H1 (cell line): ENCODE results near the gene SPATS2L. TPM values are rescaled to one million over a fixed set of nuclear protein-coding genes. Genes with fewer than 3 reads are reported as not detected.
A peak's percentile ranks its signal among the peaks of the same experiment; 100 is the strongest.

ENCODE experiments used
- CTCF ChIA-PET: fragments of 300-600 bp; sonication (Branson Sonifier 250); formaldehyde crosslinking; loops from one replicate; lab custom pipeline; 2021; ENCODE audit not compliant: partially characterized antibody; lab: Charles Lee
- POLR2A ChIA-PET: fragments of 300-600 bp; sonication (Branson Sonifier 250); formaldehyde crosslinking; loops from one replicate; lab custom pipeline; 2021; ENCODE audit warnings: inconsistent platforms; ENCODE audit not compliant: partially characterized antibody; lab: Charles Lee
- DNase-seq, 2 experiments: peaks; one replicate each; pipeline versions ENCODE4 v3.0.0 to v3.0.0-alpha.2; 2010 to 2022; ENCODE audit warnings: low spot score in 2 of 2, low read depth in 1 of 2, mixed read lengths in 1 of 2
- FAIRE-seq: peaks from 2 replicates; lab custom pipeline; 2011; peaks lifted over from hg19 to GRCh38; lab: Jason Lieb, UNC
- H2AFZ ChIP-seq: 2 replicates; pipeline ENCODE4 v1.8.1; 2012; ENCODE audit warnings: low read length, inconsistent platforms
- H2AK5ac ChIP-seq: 2 replicates; pipeline ENCODE4 v1.6.1; 2013; ENCODE audit warnings: low read depth, low read length
- H2BK120ac ChIP-seq: replicated peaks from 2 replicates; pipeline ENCODE3; 2013; ENCODE audit warnings: low read depth, low read length, inconsistent platforms
- H2BK12ac ChIP-seq: 2 replicates; pipeline ENCODE4 v1.6.1; 2013; ENCODE audit warnings: low read depth, low read length
- H2BK15ac ChIP-seq: 2 replicates; pipeline ENCODE4 v1.6.1; 2013; ENCODE audit warnings: low read length
- H2BK20ac ChIP-seq: 2 replicates; pipeline ENCODE4 v1.6.1; 2013; ENCODE audit warnings: low read length
- H2BK5ac ChIP-seq: 2 replicates; pipeline ENCODE4 v1.6.1; 2013; ENCODE audit warnings: low read depth, low read length
- H3K14ac ChIP-seq: 2 replicates; pipeline ENCODE4 v1.6.1; 2013; ENCODE audit warnings: inconsistent platforms; ENCODE audit not compliant: insufficient read length
- H3K18ac ChIP-seq: 2 replicates; pipeline ENCODE4 v1.6.1; 2013; ENCODE audit warnings: low read length; ENCODE audit errors: extremely low read depth
- H3K23ac ChIP-seq: 2 replicates; pipeline ENCODE4 v1.6.1; 2013; ENCODE audit warnings: inconsistent platforms; ENCODE audit not compliant: insufficient read length
- H3K23me2 ChIP-seq: 2 replicates; pipeline ENCODE4 v1.6.1; 2013; ENCODE audit warnings: low read depth, low read length
- H3K27ac ChIP-seq: 2 replicates; pipeline ENCODE4 v1.6.1; 2011; ENCODE audit warnings: low read depth, low read length, inconsistent platforms
- H3K27me3 ChIP-seq, 4 experiments: replicated peaks in 1 of 4; 1 replicate in 1 of 4; 2 replicates in 3 of 4; pipeline versions ENCODE4 v1.6.1 to v1.8.1; 2011 to 2013; ENCODE audit warnings: low read length in 3 of 4, mild to moderate bottlenecking in 3 of 4, inconsistent platforms in 2 of 4, mixed read lengths in 2 of 4, moderate library complexity in 1 of 4; ENCODE audit not compliant: control insufficient read depth in 3 of 4, insufficient read depth in 3 of 4; ENCODE audit errors: extremely low read depth in 1 of 4
- H3K36me3 ChIP-seq, 4 experiments: 2 replicates each; pipeline versions ENCODE4 v1.6.1 to v1.8.1; 2011 to 2013; ENCODE audit warnings: mild to moderate bottlenecking in 4 of 4, low read length in 3 of 4, moderate library complexity in 2 of 4, control low read depth in 1 of 4, inconsistent platforms in 1 of 4; ENCODE audit not compliant: insufficient read depth in 4 of 4, control insufficient read depth in 2 of 4
- H3K4ac ChIP-seq: replicated peaks from 2 replicates; pipeline ENCODE3; 2013; ENCODE audit warnings: low read length, low read depth, mixed read lengths, inconsistent platforms; ENCODE audit not compliant: insufficient read length
- H3K4me1 ChIP-seq, 4 experiments: replicated peaks in 1 of 4; 1 replicate in 1 of 4; 2 replicates in 3 of 4; pipeline versions ENCODE4 v1.6.1 to v1.8.1; 2011 to 2013; ENCODE audit warnings: low read length in 3 of 4, inconsistent platforms in 2 of 4, mixed read lengths in 1 of 4; ENCODE audit not compliant: insufficient read depth in 4 of 4, control insufficient read depth in 3 of 4
- H3K4me2 ChIP-seq, 2 experiments: 2 replicates each; pipeline versions ENCODE4 v1.6.1 to v1.8.1; 2011 to 2013; ENCODE audit warnings: low read depth in 2 of 2, low read length in 2 of 2, control low read depth in 1 of 2, inconsistent platforms in 1 of 2, mild to moderate bottlenecking in 1 of 2; ENCODE audit not compliant: insufficient read depth in 1 of 2
- H3K4me3 ChIP-seq, 4 experiments: fragments of 200-600, 300-600 bp in 1 of 4; sonication (generic), shearing (Covaris generic), sonication (Bioruptor Twin) in 1 of 4; 2 replicates each; pipeline versions ENCODE4 v1.5.1 to v1.8.1; 2011 to 2016; ENCODE audit warnings: low read length in 4 of 4, low read depth in 3 of 4, control low read depth in 2 of 4, inconsistent platforms in 2 of 4, mild to moderate bottlenecking in 2 of 4, mixed read lengths in 1 of 4, moderate library complexity in 1 of 4; ENCODE audit not compliant: insufficient read depth in 2 of 4; ENCODE audit errors: extremely low read depth in 1 of 4
- H3K56ac ChIP-seq: replicated peaks from 2 replicates; pipeline ENCODE3; 2013; ENCODE audit warnings: low read depth, mild to moderate bottlenecking, mixed read lengths, low read length, inconsistent platforms; ENCODE audit not compliant: insufficient read length
- H3K79me1 ChIP-seq: 2 replicates; pipeline ENCODE4 v1.6.1; 2013; ENCODE audit warnings: low read depth, low read length, control low read depth
- H3K79me2 ChIP-seq, 2 experiments: 2 replicates each; pipeline versions ENCODE4 v1.6.1 to v1.8.1; 2012 to 2013; ENCODE audit warnings: low read length in 2 of 2, mild to moderate bottlenecking in 2 of 2, inconsistent platforms in 1 of 2; ENCODE audit not compliant: insufficient read depth in 2 of 2, control insufficient read depth in 1 of 2
- H3K9ac ChIP-seq, 4 experiments: replicated peaks in 1 of 4; 1 replicate in 1 of 4; 2 replicates in 3 of 4; pipeline versions ENCODE4 v1.6.1 to v1.8.1; 2011 to 2013; ENCODE audit warnings: low read depth in 3 of 4, low read length in 3 of 4, control low read depth in 2 of 4, mild to moderate bottlenecking in 2 of 4, moderate library complexity in 2 of 4, inconsistent platforms in 1 of 4; ENCODE audit errors: extremely low read depth in 1 of 4
- H3K9me3 ChIP-seq, 2 experiments: 2 replicates each; pipeline versions ENCODE4 v1.6.1 to v1.8.1; 2012 to 2013; ENCODE audit warnings: mild to moderate bottlenecking in 2 of 2, moderate library complexity in 2 of 2, control low read depth in 1 of 2, inconsistent platforms in 1 of 2, low read depth in 1 of 2, low read length in 1 of 2, mixed read lengths in 1 of 2; ENCODE audit not compliant: insufficient read depth in 2 of 2
- H4K20me1 ChIP-seq, 2 experiments: replicated peaks in 1 of 2; 2 replicates each; pipeline versions ENCODE3 to v1.8.1; 2011 to 2013; ENCODE audit warnings: inconsistent platforms in 2 of 2, low read length in 2 of 2, mild to moderate bottlenecking in 1 of 2; ENCODE audit not compliant: insufficient read depth in 2 of 2, control insufficient read depth in 1 of 2
- H4K5ac ChIP-seq: 2 replicates; pipeline ENCODE4 v1.6.1; 2013; ENCODE audit warnings: low read length, low read depth, mixed read lengths, inconsistent platforms; ENCODE audit not compliant: insufficient read length
- H4K8ac ChIP-seq: 2 replicates; pipeline ENCODE4 v1.8.0; 2013; ENCODE audit warnings: mild to moderate bottlenecking, moderate library complexity, low read length, inconsistent platforms; ENCODE audit not compliant: insufficient read depth; ENCODE audit errors: extremely low read depth
- H4K91ac ChIP-seq: replicated peaks from 2 replicates; pipeline ENCODE3; 2013; ENCODE audit warnings: low read length, mixed read lengths, inconsistent platforms; ENCODE audit not compliant: insufficient read length
- POLR2A ChIP-seq, 2 experiments: IDR thresholded peaks; 1 replicate in 1 of 2; 2 replicates in 1 of 2; pipeline ENCODE4 v1.6.1; 2011; ENCODE audit warnings: low read depth in 2 of 2, low read length in 2 of 2, mild to moderate bottlenecking in 2 of 2; ENCODE audit errors: control extremely low read depth in 1 of 2
- SIN3A ChIP-seq, 2 experiments: IDR thresholded peaks in 1 of 2; conservative IDR thresholded peaks in 1 of 2; 2 replicates each; pipeline ENCODE4 v1.6.1; 2011 to 2012; ENCODE audit warnings: low read length in 2 of 2, improper control_type of control experiment in 1 of 2, low read depth in 1 of 2, mild to moderate bottlenecking in 1 of 2
- WGBS, 2 experiments: shearing (Covaris generic) in 1 of 2; methylation state at CpG; one replicate each; pipeline versions ENCODE4 v1.1.6 to v1.1.7; 2013 to 2015; ENCODE audit warnings: low lambda C conversion rate in 2 of 2, mixed read lengths in 2 of 2, inconsistent platforms in 1 of 2, low coverage in 1 of 2, missing lambda C conversion rate in 1 of 2; ENCODE audit not compliant: insufficient replicate concordance in 2 of 2, insufficient coverage in 1 of 2, insufficient read length in 1 of 2; ENCODE audit errors: extremely low coverage in 1 of 2, missing lambda C conversion rate in 1 of 2; 5-methylcytosine and 5-hydroxymethylcytosine counted together
- polyA plus RNA-seq, 7 experiments: library from polyadenylated mRNA; depleted of rRNA in 3 of 7; stranded (reverse) in 5 of 7; unstranded in 2 of 7; fragments of >200 nt in 5 of 7; fragments of 200-250 nt in 2 of 7; gene quantifications; 1 replicate in 5 of 7; 2 replicates in 1 of 7; 4 replicates in 1 of 7; pipeline versions ENCODE4 v1.2.1 to v1.2.3, GENCODE V29; 2011 to 2013; ENCODE audit warnings: missing spikeins in 2 of 7, mixed read lengths in 2 of 7
- total RNA-seq: library from RNA; stranded (reverse); fragmentation: NEBNext Ultra II Directional; extraction: Animal tissue kit (Norgen Biotek cat#: 25700); gene quantifications from 2 replicates; pipeline ENCODE4 v1.2.1, GENCODE V29; 2021

SPATS2L gene
- total and polyA plus RNA-seq, 2 of the 8 experiments (the other 6 are each of a cell fraction or from before 2014, with no cell fraction given): 67.3 to 189 TPM

- H4K91ac ChIP-seq: no peak overlapping the region
- H3K9ac ChIP-seq: no peak overlapping the region
- no peak overlapping the region for H2BK20ac ChIP-seq
- no peak overlapping the region for H3K23ac ChIP-seq
- FAIRE-seq: no peak
- H3K27me3 ChIP-seq: no peaks in the 10 kb centered on the region
- WGBS, 2 experiments: 88% methylated on average over 8 of the region's 8 CpGs; no CpG with 5 or more reads in 1 of the 2 experiments
- H3K36me3 ChIP-seq: peaks cover 6 to 35% (median 25%) of the 10 kb centered on the region in 4 experiments; a peak in 7 of 8 replicates
- no peak overlapping the region for H2BK15ac ChIP-seq
- ChIA-PET POLR2A (interaction anchor here (1.5 kb wide), 1 partner anchor 495 kb away, joined by 3 read pairs; no protein-coding TSS in a partner anchor), CTCF (interaction anchor here (0.6 to 6.1 kb wide), 8 partner anchors 8 to 505 kb away, joined by 3 to 46 read pairs (median 3); no protein-coding TSS in a partner anchor)
- no peak overlapping the region for H2AFZ ChIP-seq
- H3K4me1 ChIP-seq: peaks cover 0 to 9% (median 3%) of the 10 kb centered on the region in 4 experiments; a peak in 4 of 7 replicates
- no peak overlapping the region for H3K18ac ChIP-seq
- H3K79me2 ChIP-seq: no peaks in the 10 kb centered on the region
- DNase-seq: no peak
- no peak overlapping the region for H4K5ac ChIP-seq
- no peak overlapping the region for H2AK5ac ChIP-seq
- H2BK120ac ChIP-seq: no peak overlapping the region
- no peaks in the 10 kb centered on the region for H4K20me1 ChIP-seq
- no peaks in the 10 kb centered on the region for H3K9me3 ChIP-seq
- no peak overlapping the region; the same call in 1 of the 2 replicates for H2BK5ac ChIP-seq
- no peak overlapping the region for H3K56ac ChIP-seq
- peak in 1 of 2 experiments; percentile 22; a peak in 1 of 3 replicates for TF ChIP-seq POLR2A (IDR thresholded peaks at IDR 0.05; ENCODE audit: control extremely low read depth in 1 of 2, low read depth in 2 of 2, low read length in 2 of 2)
- TF ChIP-seq SIN3A (conservative IDR thresholded peaks at IDR 0.05 in 1 of 2, IDR thresholded peaks at IDR 0.05 in 1 of 2; ENCODE audit: low read depth in 1 of 2, low read length in 2 of 2): no peak
- H2BK12ac ChIP-seq: no peak overlapping the region
- no peak overlapping the region for H3K14ac ChIP-seq
- no peak overlapping the region for H3K4ac ChIP-seq
- H3K4me2 ChIP-seq: no peak overlapping the region
- H3K23me2 ChIP-seq: no peaks in the 10 kb centered on the region
- H4K8ac ChIP-seq: no peak overlapping the region
- no peak overlapping the region for H3K4me3 ChIP-seq
- H3K79me1 ChIP-seq: no peaks in the 10 kb centered on the region
- H3K27ac ChIP-seq: no peak overlapping the region
Observed at GRCh38 chr2:200479692-200480265, 173.3 kb downstream of the SPATS2L start.
